Brain pericyte (primary cell): Measurements from ENCODE around the gene GRIK4.

Experiments used
- DNase-seq: peaks from one replicate; pipeline ENCODE4 v3.0.0-alpha.2; 2012; ENCODE audit warnings: low read depth, low spot score

The GRIK4 gene

GRCh38 chr11:120952461-120953434, 441.2 kb downstream of the GRIK4 start:
- DNase-seq = peak; percentile 16

GRCh38 chr11:120954381-120954780, 442.8 kb downstream of the GRIK4 start:
- DNase-seq = no peak

DNA sequence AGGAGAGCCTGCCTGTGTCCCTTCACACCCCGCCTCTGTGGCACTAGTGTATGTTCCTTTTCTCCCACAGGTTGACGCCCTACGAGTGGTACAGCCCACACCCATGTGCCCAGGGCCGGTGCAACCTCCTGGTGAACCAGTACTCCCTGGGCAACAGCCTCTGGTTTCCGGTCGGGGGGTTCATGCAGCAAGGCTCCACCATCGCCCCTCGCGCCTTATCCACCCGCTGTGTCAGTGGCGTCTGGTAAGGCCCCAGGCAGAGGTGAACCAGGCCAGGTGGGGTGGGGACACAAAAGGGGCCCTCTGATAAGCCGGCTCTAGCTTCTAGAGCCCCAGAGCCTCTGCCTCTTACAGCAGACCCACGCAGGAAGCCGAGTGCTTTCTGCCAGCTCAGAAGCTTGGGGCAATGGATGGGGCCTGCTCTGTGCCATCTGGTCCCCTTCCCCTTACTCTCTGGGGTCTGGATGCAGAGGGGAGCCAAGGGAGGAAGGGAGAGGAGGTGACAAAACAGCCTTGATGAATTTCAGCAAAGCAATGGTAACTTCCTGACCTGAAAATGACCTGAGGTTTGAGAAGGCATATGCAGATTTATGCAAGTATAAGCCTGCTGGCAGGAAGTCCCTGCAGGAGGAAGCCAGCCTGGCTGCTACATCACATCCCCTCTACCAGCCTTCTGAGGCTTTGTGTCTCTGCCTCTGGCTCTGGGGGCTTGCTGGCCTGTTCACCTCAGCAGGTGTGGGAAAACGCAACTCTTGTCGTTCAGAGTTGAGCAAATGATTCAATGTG, 445.4 kb downstream of the GRIK4 start:
- DNase-seq = no peak

DNA sequence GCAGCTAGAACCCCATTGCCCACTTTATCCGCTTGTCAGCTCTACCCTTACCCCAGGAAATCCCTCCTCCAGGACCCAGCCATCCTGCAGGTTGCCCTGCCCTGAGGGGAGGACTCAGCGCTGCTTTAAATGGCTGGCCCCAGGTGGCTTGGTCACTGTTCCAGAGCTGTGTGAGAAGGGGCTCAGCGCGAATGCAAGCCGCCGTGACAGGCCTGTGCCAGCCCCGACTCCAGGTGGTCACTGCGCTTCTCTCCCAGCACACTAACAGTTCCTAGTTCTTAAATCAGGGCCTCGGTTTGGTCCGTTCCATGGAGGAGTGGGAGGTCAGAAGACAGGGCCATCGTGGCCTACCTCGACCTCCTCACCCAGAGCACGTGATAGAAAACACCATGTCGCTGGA, 446.6 kb downstream of the GRIK4 start:
- DNase-seq = no peak

DNA sequence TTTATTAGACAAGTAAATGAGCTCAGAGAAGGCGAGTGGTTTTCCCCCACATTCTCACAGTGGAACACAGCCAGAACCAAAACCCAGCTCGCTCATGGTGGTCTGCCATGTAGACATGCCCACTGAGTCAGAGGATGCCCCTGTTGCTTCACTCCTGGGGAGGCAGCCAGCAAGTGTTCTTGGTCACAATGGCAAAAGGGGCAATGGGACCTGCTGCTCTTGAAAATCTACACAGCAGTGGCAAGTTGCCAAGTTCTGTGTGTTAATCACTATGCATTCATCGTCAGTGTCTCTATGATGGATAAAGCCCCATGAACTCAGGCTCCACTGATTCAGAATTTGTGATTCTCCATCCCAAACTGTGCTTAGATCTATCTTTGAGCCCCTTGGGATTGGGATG, 447.6 kb downstream of the GRIK4 start:
- DNase-seq = no peak

DNA sequence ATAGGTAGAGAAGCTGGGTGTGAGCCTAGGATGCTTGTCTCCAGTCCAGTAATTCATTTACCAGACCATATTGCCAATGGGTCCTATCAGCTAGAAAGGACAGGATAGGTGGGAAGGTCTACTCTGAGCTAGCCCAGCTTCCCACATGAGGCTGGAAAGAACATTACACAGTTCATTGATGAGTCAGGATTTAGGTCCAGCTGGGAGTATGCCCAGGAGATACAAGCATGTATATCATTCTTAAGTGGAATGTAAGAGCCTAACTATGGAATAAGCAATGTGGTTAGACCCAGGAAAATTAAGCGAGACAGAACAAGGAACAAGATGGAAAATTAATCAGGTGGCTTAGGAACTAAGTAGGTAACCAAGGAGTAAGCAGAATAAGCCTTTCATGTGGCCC, 453.3 kb downstream of the GRIK4 start:
- no peak for DNase-seq

DNA sequence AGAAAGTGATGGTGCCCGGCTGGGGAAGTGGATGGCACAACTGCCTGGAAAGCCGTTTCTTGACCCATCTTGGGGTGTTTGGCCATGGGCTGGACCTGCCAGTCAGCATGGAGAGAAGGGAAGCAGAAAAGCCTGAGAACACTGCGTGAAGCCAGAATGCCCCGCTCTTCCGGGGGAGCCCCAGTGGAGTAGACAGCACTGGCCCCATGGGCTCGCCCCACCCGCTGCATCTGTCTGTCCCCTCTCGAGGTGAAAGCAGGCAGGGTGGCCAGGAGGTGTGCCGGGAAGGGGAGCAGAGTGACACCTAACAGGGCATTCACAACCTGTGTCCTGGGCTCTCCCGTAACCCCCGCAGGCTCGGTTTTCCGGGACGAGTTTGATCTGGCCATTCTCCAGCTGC, 455.3 kb downstream of the GRIK4 start:
- DNase-seq = no peak

GRCh38 chr11:120969993-120970392, 458.4 kb downstream of the GRIK4 start:
- DNase-seq = no peak

DNA sequence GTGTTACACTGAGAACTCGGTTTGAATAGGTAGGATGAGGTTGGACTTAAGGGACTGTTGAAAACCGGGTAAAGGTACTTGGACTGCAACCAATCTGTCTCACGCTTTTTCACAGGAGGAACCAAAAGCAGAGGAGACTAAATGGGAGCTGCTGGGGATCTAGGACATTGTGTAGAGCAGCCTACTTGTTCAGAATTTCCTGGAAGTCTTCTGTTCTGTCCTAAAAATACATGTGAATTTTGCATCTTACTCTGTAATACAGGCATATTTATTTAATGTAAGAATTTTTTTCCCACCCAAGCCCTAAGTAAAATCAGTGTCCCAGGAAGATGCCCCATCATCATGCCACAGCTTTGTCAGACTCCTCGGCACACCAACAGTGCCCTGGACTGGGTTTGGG, 460.3 kb downstream of the GRIK4 start:
- DNase-seq = no peak

- DNase-seq = no peak
Measured at GRCh38 chr11:120972621-120973020, 461.1 kb downstream of the GRIK4 start.

- no peak for DNase-seq
Measured at GRCh38 chr11:120973501-120973900, 462.0 kb downstream of the GRIK4 start.

DNA sequence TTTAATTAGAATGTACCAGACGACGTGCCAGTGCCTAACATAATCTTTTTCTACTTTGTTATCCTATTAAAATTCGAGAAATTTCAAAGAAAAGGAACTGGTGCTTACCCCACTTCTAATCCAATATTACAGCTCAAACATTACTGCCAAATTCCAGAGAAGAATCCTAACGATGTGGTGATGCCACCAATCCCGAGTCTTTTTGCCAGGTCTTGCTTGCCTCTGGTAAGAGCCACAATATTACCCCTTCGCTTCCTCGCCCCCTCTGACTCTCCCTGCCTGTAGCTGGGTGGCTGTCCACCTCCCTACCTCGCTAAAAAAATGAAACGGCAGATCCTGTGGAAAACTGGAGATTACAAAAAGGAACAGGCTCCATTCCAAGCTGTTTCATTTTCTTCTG, 462.9 kb downstream of the GRIK4 start:
- DNase-seq = no peak

GRCh38 chr11:120974965-120975364, 463.4 kb downstream of the GRIK4 start:
- no peak for DNase-seq

DNA sequence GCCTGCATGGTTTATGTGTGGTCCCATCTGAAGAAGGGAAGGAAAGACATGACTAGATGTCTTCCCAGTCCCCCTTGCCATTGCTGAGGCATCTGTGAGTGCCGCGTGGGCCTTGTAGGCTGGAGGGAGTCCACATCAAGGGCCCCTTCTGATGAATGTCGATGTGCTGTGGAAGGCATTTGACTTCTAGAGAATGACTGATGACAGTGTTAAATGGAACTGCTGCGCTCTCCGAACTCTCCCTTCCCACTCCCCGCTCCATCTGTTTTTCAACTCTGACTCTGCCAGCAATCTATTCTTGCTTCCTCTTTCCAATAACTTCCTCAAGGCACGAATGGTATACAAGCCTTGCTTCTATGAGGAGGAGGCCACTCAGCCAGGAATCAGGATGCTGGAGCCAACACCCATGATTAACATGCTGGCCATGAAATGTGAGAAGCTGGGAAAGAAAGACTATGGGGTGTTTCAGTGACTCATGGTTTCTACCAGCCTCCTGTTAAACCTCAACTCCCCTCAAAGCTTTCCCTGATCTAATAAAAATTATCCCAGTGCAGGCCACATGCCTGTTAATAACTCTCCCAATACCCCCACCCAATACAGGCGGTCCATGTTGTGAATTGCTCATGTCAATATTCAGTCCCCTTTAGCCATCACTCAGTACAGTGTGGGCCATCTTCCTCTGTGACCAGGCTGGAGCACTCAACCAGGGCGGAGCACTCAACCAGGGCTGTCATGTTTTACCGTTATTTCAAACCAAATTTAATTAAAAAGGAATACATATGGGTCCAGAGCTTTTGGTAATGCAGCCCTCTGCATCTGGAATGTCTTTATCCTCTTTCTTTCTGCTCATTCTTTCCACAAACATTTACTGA, 466.0 kb downstream of the GRIK4 start:
- DNase-seq = no peak

DNA sequence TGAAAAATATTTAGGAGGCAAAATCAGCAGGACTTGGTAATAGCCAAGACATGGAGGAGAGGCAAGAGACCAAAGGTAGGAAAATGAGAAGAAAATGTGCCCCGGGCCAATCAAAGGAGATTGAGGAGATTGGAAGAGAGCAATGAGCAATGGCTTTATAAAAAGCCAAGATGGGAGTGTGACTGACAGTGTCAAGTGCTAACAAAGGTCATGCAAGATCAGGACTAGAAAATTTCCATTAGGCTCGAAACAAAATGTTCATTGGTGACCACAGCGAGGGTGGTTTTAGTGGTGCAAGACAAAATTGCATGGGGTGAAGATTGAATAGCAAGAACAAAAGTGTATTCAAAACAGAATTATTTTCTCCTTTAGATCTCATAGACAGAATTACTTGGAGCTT, 467.2 kb downstream of the GRIK4 start:
- DNase-seq = no peak

DNA sequence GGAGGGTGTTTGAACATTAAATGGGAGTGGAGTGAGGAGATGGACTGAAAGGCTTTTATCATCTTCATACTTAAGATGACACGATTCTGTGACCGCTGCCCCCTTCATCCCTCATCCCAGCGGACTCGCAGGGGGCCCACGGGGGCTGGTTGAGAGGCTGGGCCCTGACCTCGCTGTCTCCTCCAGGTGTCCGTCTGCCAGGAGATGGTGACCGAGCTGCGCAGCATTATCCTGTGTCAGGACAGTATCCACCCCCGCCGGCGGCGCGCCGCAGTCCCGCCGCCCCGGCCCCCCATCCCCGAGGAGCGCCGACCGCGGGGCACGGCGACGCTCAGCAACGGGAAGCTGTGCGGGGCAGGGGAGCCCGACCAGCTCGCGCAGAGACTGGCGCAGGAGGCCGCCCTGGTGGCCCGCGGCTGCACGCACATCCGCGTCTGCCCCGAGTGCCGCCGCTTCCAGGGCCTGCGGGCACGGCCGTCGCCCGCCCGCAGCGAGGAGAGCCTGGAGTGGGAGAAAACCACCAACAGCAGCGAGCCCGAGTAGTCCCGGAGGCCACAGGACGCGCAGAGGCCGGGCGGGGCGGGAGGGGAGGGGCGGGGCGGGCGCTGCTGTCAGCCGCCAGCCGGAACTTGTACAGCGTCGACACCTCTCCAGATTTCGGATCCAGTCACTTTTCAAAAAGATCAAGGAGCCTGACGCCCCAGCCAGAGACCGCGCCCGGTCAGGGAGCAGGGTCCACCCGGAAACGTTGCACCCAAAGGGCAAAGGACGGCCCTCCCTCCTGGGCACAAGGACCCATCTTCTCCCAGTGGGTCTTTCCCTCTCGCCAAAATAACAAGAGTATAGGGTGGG, 474.4 kb downstream of the GRIK4 start:
- DNase-seq = no peak

- DNase-seq = no peak
Measured at GRCh38 chr11:120988603-120989002, 477.1 kb downstream of the GRIK4 start.

DNA sequence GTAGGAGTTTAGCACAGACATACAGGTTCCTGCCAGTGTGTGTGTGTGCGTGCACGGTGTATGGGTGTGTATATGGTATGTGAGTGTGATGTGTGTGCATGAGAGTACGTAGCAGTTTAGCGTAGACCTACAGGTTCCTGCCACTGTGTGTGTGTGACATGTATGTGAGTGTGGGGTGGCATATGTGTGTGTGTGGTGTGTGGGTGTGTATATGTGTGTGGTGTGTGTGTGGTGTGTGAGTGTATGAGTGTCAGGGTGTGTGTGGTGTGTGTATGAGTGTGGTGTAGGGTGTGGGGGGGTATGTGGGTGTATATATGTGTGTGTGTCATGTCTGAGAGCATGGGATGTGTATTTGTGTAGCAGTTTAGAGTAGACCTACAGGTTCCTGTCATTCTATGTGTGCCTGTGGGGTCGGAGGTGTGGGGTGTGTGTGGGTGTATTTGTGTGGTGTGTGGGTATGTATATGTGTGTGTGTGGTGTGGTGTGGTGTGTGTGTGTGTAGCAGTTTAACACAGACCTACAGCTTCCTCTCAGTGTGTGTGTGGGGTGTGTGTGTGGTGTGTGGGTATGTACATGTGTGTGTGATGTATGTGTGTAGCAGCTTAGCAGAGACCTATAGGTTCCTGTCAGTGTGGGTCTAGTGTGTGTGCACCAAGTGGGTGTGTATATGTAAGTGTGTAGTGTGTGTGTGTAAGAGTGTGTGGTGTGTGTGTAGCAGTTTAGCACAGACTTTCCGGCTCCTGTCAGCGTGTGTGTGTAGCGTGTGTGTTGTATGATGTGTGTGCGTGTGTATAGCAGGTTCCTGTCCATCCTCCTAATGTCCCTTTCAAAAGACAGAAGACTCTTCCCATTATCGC, 480.5 kb downstream of the GRIK4 start:
- no peak for DNase-seq

- DNase-seq = no peak
Measured at GRCh38 chr11:120994091-120994859, 482.7 kb downstream of the GRIK4 start.
